NCI-H226 (cell line): ENCODE measurements around the gene PRKAG2.
A peak's percentile ranks its signal among the peaks of the same experiment; 100 is the strongest.

Source experiments
- DNase-seq: peaks from one replicate; pipeline ENCODE4 v3.0.0-alpha.2; 2015

PRKAG2 gene

GRCh38 chr7:151599401-151600227 is 277.3 kb downstream of the PRKAG2 start:
- DNase-seq, result peak; percentile 96

GRCh38 chr7:151597541-151598444 is 279.1 kb downstream of the PRKAG2 start:
- DNase-seq, result peak; percentile 91

- DNase-seq, result no peak
Observed at GRCh38 chr7:151595702-151596350, 281.1 kb downstream of the PRKAG2 start.

- DNase-seq, result peak; percentile 96
Observed at GRCh38 chr7:151592868-151593486, 283.9 kb downstream of the PRKAG2 start.

GRCh38 chr7:151592330-151592729 is 284.6 kb downstream of the PRKAG2 start:
- no peak for DNase-seq

- no peak for DNase-seq
Observed at GRCh38 chr7:151591866-151592265, 285.0 kb downstream of the PRKAG2 start.

- no peak for DNase-seq
Observed at GRCh38 chr7:151590850-151591771, 285.8 kb downstream of the PRKAG2 start.

- no peak for DNase-seq
Observed at GRCh38 chr7:151590071-151590849, 286.7 kb downstream of the PRKAG2 start.

- no peak for DNase-seq
Observed at GRCh38 chr7:151588982-151589381, 287.9 kb downstream of the PRKAG2 start.

- no peak for DNase-seq
Observed at GRCh38 chr7:151586531-151587260, 290.2 kb downstream of the PRKAG2 start.

GRCh38 chr7:151585744-151586393 is 291.0 kb downstream of the PRKAG2 start:
- no peak for DNase-seq

- no peak for DNase-seq
Observed at GRCh38 chr7:151581741-151582140, 295.2 kb downstream of the PRKAG2 start.

- DNase-seq, result no peak
Observed at GRCh38 chr7:151579644-151580043, 297.3 kb downstream of the PRKAG2 start.

- DNase-seq, result no peak
Observed at GRCh38 chr7:151575410-151575809, 301.5 kb downstream of the PRKAG2 start.

- DNase-seq, result peak; percentile 93
Observed at GRCh38 chr7:151573046-151573445, 303.9 kb downstream of the PRKAG2 start.

GRCh38 chr7:151572136-151572535 is 304.8 kb downstream of the PRKAG2 start:
- DNase-seq, result no peak

GRCh38 chr7:151571471-151571870 is 305.4 kb downstream of the PRKAG2 start:
- DNase-seq, result no peak

GRCh38 chr7:151570366-151570915 is 306.5 kb downstream of the PRKAG2 start:
- DNase-seq, result no peak
